OCI-LY7 (cell line): ENCODE results near the gene INKA2. TPM values are rescaled to one million over a fixed set of nuclear protein-coding genes. Genes with fewer than 3 reads are reported as not detected.

Experiments
- BruUV-seq: library from RNA; stranded (reverse); fragments of 400-500 nt; replicated peaks from 2 replicates; lab custom pipeline; 2021; lab: Mats Ljungman, UMichigan
- CTCF ChIA-PET: fragments of 300-600 bp; sonication (Branson Sonifier 250); formaldehyde crosslinking; loops from one replicate; lab custom pipeline; 2022; ENCODE audit warnings: antibody characterized with exemption; ENCODE audit not compliant: unreplicated experiment; lab: Charles Lee
- POLR2A ChIA-PET: fragments of 300-600 bp; sonication (Branson Sonifier 250); formaldehyde crosslinking; loops from one replicate; lab custom pipeline; 2022; ENCODE audit warnings: antibody characterized with exemption; lab: Charles Lee
- DNase-seq: peaks from one replicate; pipeline ENCODE4 v3.0.0-alpha.2; 2015; ENCODE audit warnings: low spot score
- H2AFZ ChIP-seq: fragments of 200-600 bp; sonication (generic), shearing (Covaris generic); 2 replicates; pipeline ENCODE4 v1.6.1; 2014; ENCODE audit warnings: mild to moderate bottlenecking, antibody characterized with exemption, low read length, moderate library complexity
- H3K27ac ChIP-seq: fragments of 200-600 bp; sonication (generic); 2 replicates; pipeline ENCODE4 v1.5.1; 2014; ENCODE audit warnings: mixed run types, low read depth, mild to moderate bottlenecking, moderate library complexity, low read length, inconsistent platforms; ENCODE audit not compliant: poor library complexity, severe bottlenecking
- H3K36me3 ChIP-seq: fragments of 200-600 bp; sonication (generic); 2 replicates; pipeline ENCODE4 v1.6.1; 2014; ENCODE audit warnings: mild to moderate bottlenecking, antibody characterized with exemption, low read length, moderate library complexity, mixed read lengths; ENCODE audit not compliant: insufficient read depth
- H3K4me1 ChIP-seq: fragments of 200-600 bp; sonication (generic); 2 replicates; pipeline ENCODE4 v1.5.1; 2014; ENCODE audit warnings: mild to moderate bottlenecking, low read length; ENCODE audit not compliant: insufficient read depth, poor library complexity, severe bottlenecking
- H3K4me2 ChIP-seq: fragments of 200-600 bp; sonication (generic); 2 replicates; pipeline ENCODE4 v1.6.1; 2014; ENCODE audit warnings: mild to moderate bottlenecking, low read length
- H3K4me3 ChIP-seq: fragments of 200-600 bp; sonication (generic); 2 replicates; pipeline ENCODE4 v1.5.1; 2014; ENCODE audit warnings: mild to moderate bottlenecking, low read depth, low read length; ENCODE audit not compliant: poor library complexity, severe bottlenecking
- H3K79me2 ChIP-seq: fragments of 200-600 bp; sonication (generic); 2 replicates; pipeline ENCODE4 v1.6.1; 2016; ENCODE audit warnings: low read depth, mild to moderate bottlenecking, low read length, moderate library complexity, mixed read lengths; ENCODE audit not compliant: insufficient read depth
- H3K9me2 ChIP-seq: fragments of 200-600 bp; sonication (generic); 2 replicates; pipeline ENCODE4 v1.6.1; 2016; ENCODE audit warnings: mild to moderate bottlenecking, low read length, mixed read lengths; ENCODE audit not compliant: insufficient read depth
- H3K9me3 ChIP-seq: fragments of 200-600 bp; sonication (generic); 2 replicates; pipeline ENCODE4 v1.6.1; 2014; ENCODE audit warnings: mild to moderate bottlenecking, mixed run types, low read length, mixed read lengths
- H4K20me1 ChIP-seq: fragments of 200-600 bp; sonication (generic); 2 replicates; pipeline ENCODE4 v1.6.1; 2014; ENCODE audit warnings: mild to moderate bottlenecking, antibody characterized with exemption, low read length, moderate library complexity, mixed read lengths; ENCODE audit not compliant: insufficient read depth
- CTCF ChIP-seq: fragments of 200-600 bp; sonication (generic); conservative IDR thresholded peaks from 2 replicates; pipeline ENCODE4 v1.5.1; 2014; ENCODE audit warnings: mild to moderate bottlenecking, antibody characterized with exemption, low read length, moderate library complexity, mixed read lengths
- EZH2phosphoT487 ChIP-seq: fragments of 200-600 bp; sonication (generic); IDR thresholded peaks from 2 replicates; pipeline ENCODE4 v1.6.1; 2018; ENCODE audit warnings: low read depth, borderline replicate concordance, mild to moderate bottlenecking, mixed run types, antibody characterized with exemption, low read length, moderate library complexity, mixed read lengths
- intact Hi-C: fragments of 100-400 bp; cut with micrococcal nuclease; formaldehyde crosslinking; loops from one replicate; pipeline ENCODE4 v1.10.0; 2022; ENCODE audit not compliant: unreplicated experiment
- total RNA-seq, 2 experiments: library from RNA; depleted of rRNA in 1 of 2; stranded (reverse); fragments of >200 nt in 1 of 2; shearing (Covaris generic) in 1 of 2; gene quantifications; 2 replicates each; pipeline ENCODE4 v1.2.3, GENCODE V29; 2014 to 2022

Gene INKA2
- total RNA-seq, 2 experiments from 2014 or later = 3.9 to 10.8 TPM

GRCh38 chr1:111784273-111784901 is 45.2 kb upstream of the INKA2 start:
- no TSS peak for BruUV-seq
- H2AFZ ChIP-seq = no peak overlapping the region
- no peak overlapping the region for H3K4me2 ChIP-seq
- intact Hi-C loops = no loop called here
- no peaks in the 10 kb centered on the region for H3K9me2 ChIP-seq
- H3K9me3 ChIP-seq = no peaks in the 10 kb centered on the region
- ChIA-PET POLR2A (interaction anchor here (0.6 to 0.7 kb wide), 2 partner anchors 63 to 219 kb away, joined by 3 read pairs; no protein-coding TSS in a partner anchor), CTCF (no interaction called here)
- DNase-seq = no peak
- no peak overlapping the region for H3K27ac ChIP-seq
- H3K36me3 ChIP-seq = no peaks in the 10 kb centered on the region
- H3K4me1 ChIP-seq = no peaks in the 10 kb centered on the region
- no peaks in the 10 kb centered on the region for H4K20me1 ChIP-seq
- no peak overlapping the region for H3K4me3 ChIP-seq
- H3K79me2 ChIP-seq = no peaks in the 10 kb centered on the region
- TF ChIP-seq CTCF (0 out of 2 replicates have a peak, but pooled peaks have one; percentile 16), EZH2phosphoT487 (no peak)

DNA sequence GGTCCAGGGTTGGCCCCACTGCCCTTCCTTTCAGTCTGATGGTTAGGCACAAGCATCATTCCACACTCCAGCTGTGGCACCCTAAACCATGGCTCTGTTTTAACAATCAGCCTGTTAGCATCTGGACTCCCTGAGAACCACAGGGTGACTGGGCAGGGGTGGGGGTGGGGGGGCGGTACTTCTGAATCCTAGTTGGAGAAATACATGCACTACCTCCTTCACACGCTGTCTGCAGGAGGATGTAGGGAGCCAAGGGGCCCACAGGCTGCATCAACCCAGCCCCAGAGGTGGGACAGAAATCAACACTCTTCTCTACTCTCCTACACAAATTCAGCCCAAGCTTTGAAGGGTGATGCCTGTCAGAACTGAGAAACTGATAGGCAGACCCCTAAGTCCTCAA is 40.4 kb upstream of the INKA2 start:
- Histone ChIP-seq H3K36me3 (no peaks in the 10 kb centered on the region), H3K4me3 (no peak overlapping the region), H3K9me3 (no peaks in the 10 kb centered on the region), H2AFZ (no peak overlapping the region), H3K27ac (no peak overlapping the region), H3K79me2 (no peaks in the 10 kb centered on the region), H3K9me2 (no peaks in the 10 kb centered on the region), H3K4me1 (no peaks in the 10 kb centered on the region), H4K20me1 (no peaks in the 10 kb centered on the region), H3K4me2 (no peak overlapping the region)
- DNase-seq = no peak
- CTCF ChIA-PET = no interaction called here
- POLR2A ChIA-PET = no interaction called here
- no TSS peak for BruUV-seq
- TF ChIP-seq CTCF (no peak), EZH2phosphoT487 (no peak)
- intact Hi-C loops = no loop called here

GRCh38 chr1:111778541-111779051 is 39.4 kb upstream of the INKA2 start:
- TF ChIP-seq EZH2phosphoT487 (no peak), CTCF (no peak)
- no peak overlapping the region for H2AFZ ChIP-seq
- H3K4me1 ChIP-seq = no peaks in the 10 kb centered on the region
- no peaks in the 10 kb centered on the region for H3K79me2 ChIP-seq
- intact Hi-C loops = no loop called here
- POLR2A ChIA-PET = no interaction called here
- CTCF ChIA-PET = no interaction called here
- no peaks in the 10 kb centered on the region for H3K36me3 ChIP-seq
- H3K9me3 ChIP-seq = no peaks in the 10 kb centered on the region
- no peak overlapping the region for H3K4me2 ChIP-seq
- BruUV-seq = no TSS peak
- no peak overlapping the region for H3K4me3 ChIP-seq
- no peak overlapping the region for H3K27ac ChIP-seq
- no peak for DNase-seq
- H4K20me1 ChIP-seq = no peaks in the 10 kb centered on the region
- no peaks in the 10 kb centered on the region for H3K9me2 ChIP-seq
